Adrenal gland (tissue), 12 donors: ENCODE measurements around the gene FRMD1. TPM values are rescaled to one million over a fixed set of nuclear protein-coding genes. Genes with fewer than 3 reads are reported as not detected.

Source experiments
- DNase-seq, 7 donors: peaks; one replicate each; pipeline ENCODE4 v3.0.0-alpha.2; 2019 to 2020
- H3K27ac ChIP-seq, 5 donors: fragments of 200-600 bp; sonication (generic) in 4 of 5; 1 replicate in 3 of 5; 2 replicates in 2 of 5; pipeline versions ENCODE4 v1.5.1 to v1.8.0; 2016 to 2020; ENCODE audit warnings: mild to moderate bottlenecking in 1 of 5
- H3K27me3 ChIP-seq: fragments of 200-600 bp; 2 replicates; pipeline ENCODE4 v1.8.0; 2021
- H3K36me3 ChIP-seq, 2 donors: fragments of 200-600 bp; replicated peaks in 1 of 2; 1 replicate in 1 of 2; 2 replicates in 1 of 2; pipeline versions ENCODE4 v1.5.1 to v1.8.0; 2018 to 2022
- H3K4me1 ChIP-seq, 2 donors: fragments of 200-600 bp; replicated peaks in 1 of 2; 1 replicate in 1 of 2; 2 replicates in 1 of 2; pipeline versions ENCODE4 v1.5.1 to v1.8.0; 2018 to 2021
- H3K4me3 ChIP-seq, 4 donors: fragments of 200-600 bp; sonication (generic) in 3 of 4; one replicate each; pipeline ENCODE4 v1.5.1; 2016 to 2018
- H3K9me3 ChIP-seq, 3 donors: fragments of 200-600 bp; sonication (generic) in 1 of 3; replicated peaks in 1 of 3; 1 replicate in 2 of 3; 2 replicates in 1 of 3; pipeline versions ENCODE4 v1.5.1 to v1.8.0; 2016 to 2021
- CTCF ChIP-seq, 6 experiments: fragments of 450-650 bp in 4 of 6; fragments of 200-600 bp in 2 of 6; sonication (generic) in 1 of 6; IDR thresholded peaks; 1 replicate in 5 of 6; 2 replicates in 1 of 6; pipeline versions ENCODE4 v1.5.1 to v1.8.0; 2016 to 2021; ENCODE audit warnings: antibody characterized with exemption in 6 of 6, mild to moderate bottlenecking in 2 of 6, moderate library complexity in 1 of 6
- POLR2A ChIP-seq, 2 donors: fragments of 450-650 bp; IDR thresholded peaks; one replicate each; pipeline ENCODE4 v1.6.1; 2017; ENCODE audit warnings: antibody characterized with exemption in 2 of 2, mild to moderate bottlenecking in 2 of 2, moderate library complexity in 1 of 2
- WGBS, 4 donors: extraction: QIAGEN DNeasy Blood & Tissue Kit in 2 of 4; methylation state at CpG; one replicate each; pipeline versions ENCODE4 v1.1.5 to v1.1.7; 2013 to 2017; 5-methylcytosine and 5-hydroxymethylcytosine counted together
- intact Hi-C, 2 donors: fragments of 100-400 bp; cut with DNase I; formaldehyde crosslinking; loops; one replicate each; pipeline versions ENCODE4 v1.14.1 to v1.15.0; 2022 to 2023
- polyA plus RNA-seq, 3 donors: library from polyadenylated mRNA; stranded (reverse); fragments of 200-250 nt in 2 of 3; fragments of 350-450 nt in 1 of 3; fragmentation: Illumina TruSeq in 1 of 3; extraction: RNeasy Lipid Tissue Mini Kit (QIAGEN cat#74804) in 1 of 3; gene quantifications; one replicate each; pipeline ENCODE4 v1.2.3, GENCODE V29; 2013 to 2014
- total RNA-seq, 9 donors: library from RNA; depleted of rRNA in 4 of 9; stranded (reverse); fragments of >200 nt in 4 of 9; fragments of 120-200 nt in 1 of 9; fragmentation: NEBNext Ultra II Directional in 1 of 9; extraction: Animal tissue kit (Norgen Biotek cat#: 25700) in 1 of 9; gene quantifications; one replicate each; pipeline versions ENCODE4 v1.1.0 to v1.2.4, GENCODE V29; 2013 to 2023
- donor health status: healthy with polysubstance abuse.
- donor health status: Bipolar disorder and iron deficiency.
- donor health status: DM: yes; HTN: yes; CAD: no.
- donor health status: DM: no; HTN: no; CAD: no.
- donor health status: DM: no; HTN: no; CAD: no.
- donor health status: DM: yes; HTN: yes; CAD: no.

The FRMD1 gene
- total and polyA plus RNA-seq, 12 donors: under 0.01 to 0.32 (median 0.14) TPM; not detected in 7

DNA sequence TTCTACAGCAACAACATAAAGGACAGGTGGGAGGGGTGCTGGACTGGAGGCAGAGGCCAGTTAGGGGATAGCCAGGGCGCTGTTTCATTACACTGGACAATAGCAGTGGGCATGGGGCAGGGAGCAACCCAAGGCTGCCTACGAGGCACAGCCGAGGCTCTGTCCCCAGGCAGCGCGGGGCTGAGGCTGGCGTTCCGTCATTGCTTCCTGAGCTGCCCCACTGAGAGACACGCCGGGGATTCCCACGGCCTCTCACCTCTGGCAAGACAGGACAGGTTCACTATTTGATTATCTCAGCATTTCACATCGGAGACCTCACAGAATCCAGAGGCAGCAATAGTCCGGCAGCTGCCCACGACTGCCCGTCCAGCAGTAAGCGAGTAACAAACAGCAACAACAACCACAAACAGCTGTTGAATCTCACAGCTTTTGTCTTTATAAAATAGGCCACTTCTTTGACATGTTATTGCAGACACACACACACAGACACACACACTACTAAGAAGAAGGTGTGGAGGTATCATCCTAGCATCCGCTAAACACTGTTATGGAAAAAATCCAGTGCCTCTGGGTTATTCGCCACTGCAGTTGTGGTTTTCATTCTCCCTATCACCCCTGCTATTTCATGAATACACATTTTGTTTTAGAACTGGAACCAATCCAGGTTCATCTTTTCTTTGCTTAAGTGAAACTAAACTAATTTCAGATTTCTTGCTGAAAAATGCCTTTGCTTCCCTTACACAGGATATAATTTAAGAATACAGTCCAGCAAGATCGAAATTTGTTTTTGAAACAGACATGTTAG, 62.1 kb downstream of the FRMD1 start:
- WGBS, 4 donors: 66 to 76% (median 74%) methylated on average over 10 to 18 of the region's 18 CpGs
- Histone ChIP-seq H3K4me1 (peaks cover 0 to 5% of the 10 kb centered on the region in 2 donors), H3K36me3 (no peaks in the 10 kb centered on the region), H3K9me3 (no peaks in the 10 kb centered on the region), H3K4me3 (no peak overlapping the region), H3K27ac (no peak overlapping the region), H3K27me3 (no peaks in the 10 kb centered on the region)
- DNase-seq: peak in 1 of 7 donors; percentile 23
- intact Hi-C loops: no loop called here
- TF ChIP-seq POLR2A (IDR thresholded peaks at IDR 0.05) (no peak), CTCF (IDR thresholded peaks at IDR 0.05) (no peak)

GRCh38 chr6:168016176-168016620, 62.8 kb downstream of the FRMD1 start:
- Histone ChIP-seq H3K4me1 (peaks cover 0 to 5% of the 10 kb centered on the region in 2 donors), H3K36me3 (no peaks in the 10 kb centered on the region), H3K27me3 (no peaks in the 10 kb centered on the region), H3K9me3 (peaks cover 0 to 6% (median 3%) of the 10 kb centered on the region in 3 donors), H3K27ac (no peak overlapping the region), H3K4me3 (no peak overlapping the region)
- DNase-seq: peak in 1 of 7 donors; percentile 15
- intact Hi-C loops: no loop called here
- no peak for TF ChIP-seq CTCF (IDR thresholded peaks at IDR 0.05)
- no peak for TF ChIP-seq POLR2A (IDR thresholded peaks at IDR 0.05)
- WGBS, 4 donors: 85 to 91% (median 88%) methylated on average over 18 of the region's 18 CpGs

GRCh38 chr6:168015482-168016175, 63.4 kb downstream of the FRMD1 start:
- Histone ChIP-seq H3K27ac (no peak overlapping the region), H3K9me3 (peaks cover 0 to 12% (median 8%) of the 10 kb centered on the region in 3 donors), H3K27me3 (no peaks in the 10 kb centered on the region), H3K4me3 (no peak overlapping the region), H3K36me3 (no peaks in the 10 kb centered on the region), H3K4me1 (peaks cover 0 to 5% of the 10 kb centered on the region in 2 donors)
- no peak for DNase-seq
- 74 to 83% (median 77%) methylated on average over 14 of the region's 14 CpGs for WGBS, 4 donors
- intact Hi-C loops: no loop called here
- TF ChIP-seq POLR2A (IDR thresholded peaks at IDR 0.05) (no peak), CTCF (IDR thresholded peaks at IDR 0.05) (no peak)

- peak in 1 of 7 donors; percentile 28 for DNase-seq
- 68 to 82% (median 71%) methylated on average over 4 of the region's 4 CpGs for WGBS, 4 donors
- H3K36me3 ChIP-seq: no peaks in the 10 kb centered on the region
- peaks cover 0 to 12% (median 8%) of the 10 kb centered on the region in 3 donors for H3K9me3 ChIP-seq
- no peaks in the 10 kb centered on the region for H3K27me3 ChIP-seq
- no peak overlapping the region for H3K27ac ChIP-seq
- H3K4me1 ChIP-seq: peaks cover 0 to 5% of the 10 kb centered on the region in 2 donors
- no peak overlapping the region for H3K4me3 ChIP-seq
- intact Hi-C loops: no loop called here
- TF ChIP-seq CTCF (IDR thresholded peaks at IDR 0.05) (no peak), POLR2A (IDR thresholded peaks at IDR 0.05) (no peak)
Measured at GRCh38 chr6:168015009-168015408, 64.0 kb downstream of the FRMD1 start.
